ENCODE data around the gene B4GALT2.

DNA sequence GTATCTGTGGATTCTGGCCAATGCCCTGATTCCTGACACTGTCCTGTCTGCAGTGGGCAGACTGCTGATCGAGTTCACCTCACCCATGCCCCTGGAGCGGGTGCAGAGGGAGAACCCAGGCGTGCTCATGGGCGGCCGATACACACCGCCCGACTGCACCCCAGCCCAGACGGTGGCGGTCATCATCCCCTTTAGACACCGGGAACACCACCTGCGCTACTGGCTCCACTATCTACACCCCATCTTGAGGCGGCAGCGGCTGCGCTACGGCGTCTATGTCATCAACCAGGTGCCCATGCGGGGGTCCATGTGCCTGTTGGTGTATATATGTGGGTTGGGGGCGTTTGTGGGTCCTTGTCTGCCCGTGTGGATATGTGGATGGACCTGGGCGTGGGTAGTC, 2.6 kb downstream of the B4GALT2 start:
- TF ChIP-seq, protein P1, sequence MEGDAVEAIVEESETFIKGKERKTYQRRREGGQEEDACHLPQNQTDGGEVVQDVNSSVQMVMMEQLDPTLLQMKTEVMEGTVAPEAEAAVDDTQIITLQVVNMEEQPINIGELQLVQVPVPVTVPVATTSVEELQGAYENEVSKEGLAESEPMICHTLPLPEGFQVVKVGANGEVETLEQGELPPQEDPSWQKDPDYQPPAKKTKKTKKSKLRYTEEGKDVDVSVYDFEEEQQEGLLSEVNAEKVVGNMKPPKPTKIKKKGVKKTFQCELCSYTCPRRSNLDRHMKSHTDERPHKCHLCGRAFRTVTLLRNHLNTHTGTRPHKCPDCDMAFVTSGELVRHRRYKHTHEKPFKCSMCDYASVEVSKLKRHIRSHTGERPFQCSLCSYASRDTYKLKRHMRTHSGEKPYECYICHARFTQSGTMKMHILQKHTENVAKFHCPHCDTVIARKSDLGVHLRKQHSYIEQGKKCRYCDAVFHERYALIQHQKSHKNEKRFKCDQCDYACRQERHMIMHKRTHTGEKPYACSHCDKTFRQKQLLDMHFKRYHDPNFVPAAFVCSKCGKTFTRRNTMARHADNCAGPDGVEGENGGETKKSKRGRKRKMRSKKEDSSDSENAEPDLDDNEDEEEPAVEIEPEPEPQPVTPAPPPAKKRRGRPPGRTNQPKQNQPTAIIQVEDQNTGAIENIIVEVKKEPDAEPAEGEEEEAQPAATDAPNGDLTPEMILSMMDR (IDR thresholded peaks at IDR 0.05), result no peak
- no peak for TF ChIP-seq POLR2A (IDR thresholded peaks at IDR 0.05)
